Fibroblast of lung (primary cell): Measurements from ENCODE around the gene CYP3A5.

Source experiments
- EZH2 ChIP-seq: IDR thresholded peaks from 2 replicates; pipeline ENCODE4 v1.5.1; 2012; ENCODE audit warnings: low read length, control low read depth, mild to moderate bottlenecking; ENCODE audit errors: missing control alignments
- TF ChIP-seq, protein P1 (sequence below), 2 donors: IDR thresholded peaks in 1 of 2; conservative IDR thresholded peaks in 1 of 2; 1 replicate in 1 of 2; 2 replicates in 1 of 2; pipeline ENCODE4 v1.5.1; 2011 to 2012; ENCODE audit warnings: low read length in 2 of 2, control low read depth in 1 of 2, inconsistent platforms in 1 of 2, low read depth in 1 of 2, mild to moderate bottlenecking in 1 of 2

DNA sequence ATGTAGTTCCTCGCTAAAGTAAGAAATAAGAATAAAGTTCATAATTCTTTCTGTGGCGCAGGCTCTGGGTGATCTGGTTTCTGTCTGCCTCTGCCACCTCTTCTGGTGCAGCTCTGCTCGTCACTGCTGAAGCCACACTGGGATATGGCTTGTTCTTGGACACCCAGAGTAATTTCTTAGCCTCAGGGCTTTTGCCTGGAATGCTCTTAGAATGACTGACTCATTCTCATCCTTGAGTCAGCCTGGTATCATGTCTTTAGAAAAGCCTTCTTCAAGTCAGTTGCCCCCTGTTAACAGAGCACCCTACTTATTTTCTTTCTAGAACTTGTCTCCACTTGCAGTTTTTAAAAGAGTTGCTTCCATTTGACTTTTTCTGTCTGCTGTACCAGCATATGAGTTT, 61.1 kb downstream of the CYP3A5 start:
- TF ChIP-seq, protein P1, sequence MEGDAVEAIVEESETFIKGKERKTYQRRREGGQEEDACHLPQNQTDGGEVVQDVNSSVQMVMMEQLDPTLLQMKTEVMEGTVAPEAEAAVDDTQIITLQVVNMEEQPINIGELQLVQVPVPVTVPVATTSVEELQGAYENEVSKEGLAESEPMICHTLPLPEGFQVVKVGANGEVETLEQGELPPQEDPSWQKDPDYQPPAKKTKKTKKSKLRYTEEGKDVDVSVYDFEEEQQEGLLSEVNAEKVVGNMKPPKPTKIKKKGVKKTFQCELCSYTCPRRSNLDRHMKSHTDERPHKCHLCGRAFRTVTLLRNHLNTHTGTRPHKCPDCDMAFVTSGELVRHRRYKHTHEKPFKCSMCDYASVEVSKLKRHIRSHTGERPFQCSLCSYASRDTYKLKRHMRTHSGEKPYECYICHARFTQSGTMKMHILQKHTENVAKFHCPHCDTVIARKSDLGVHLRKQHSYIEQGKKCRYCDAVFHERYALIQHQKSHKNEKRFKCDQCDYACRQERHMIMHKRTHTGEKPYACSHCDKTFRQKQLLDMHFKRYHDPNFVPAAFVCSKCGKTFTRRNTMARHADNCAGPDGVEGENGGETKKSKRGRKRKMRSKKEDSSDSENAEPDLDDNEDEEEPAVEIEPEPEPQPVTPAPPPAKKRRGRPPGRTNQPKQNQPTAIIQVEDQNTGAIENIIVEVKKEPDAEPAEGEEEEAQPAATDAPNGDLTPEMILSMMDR (conservative IDR thresholded peaks at IDR 0.05 in 1 of 2, IDR thresholded peaks at IDR 0.05 in 1 of 2; ENCODE audit: low read depth in 1 of 2, low read length in 2 of 2), result no peak
- TF ChIP-seq EZH2, result no peak
